Tracheal epithelial cell (primary cell): ENCODE results near the gene GALNT9. TPM values are rescaled to one million over a fixed set of nuclear protein-coding genes. Genes with fewer than 3 reads are reported as not detected.

Experiments used
- total RNA-seq: library from RNA; depleted of rRNA; stranded (reverse); fragments of >200 nt; gene quantifications from 2 replicates; pipeline ENCODE4 v1.2.1, GENCODE V29; 2014

GALNT9 gene
- not detected in 2 replicates for total RNA-seq

DNA sequence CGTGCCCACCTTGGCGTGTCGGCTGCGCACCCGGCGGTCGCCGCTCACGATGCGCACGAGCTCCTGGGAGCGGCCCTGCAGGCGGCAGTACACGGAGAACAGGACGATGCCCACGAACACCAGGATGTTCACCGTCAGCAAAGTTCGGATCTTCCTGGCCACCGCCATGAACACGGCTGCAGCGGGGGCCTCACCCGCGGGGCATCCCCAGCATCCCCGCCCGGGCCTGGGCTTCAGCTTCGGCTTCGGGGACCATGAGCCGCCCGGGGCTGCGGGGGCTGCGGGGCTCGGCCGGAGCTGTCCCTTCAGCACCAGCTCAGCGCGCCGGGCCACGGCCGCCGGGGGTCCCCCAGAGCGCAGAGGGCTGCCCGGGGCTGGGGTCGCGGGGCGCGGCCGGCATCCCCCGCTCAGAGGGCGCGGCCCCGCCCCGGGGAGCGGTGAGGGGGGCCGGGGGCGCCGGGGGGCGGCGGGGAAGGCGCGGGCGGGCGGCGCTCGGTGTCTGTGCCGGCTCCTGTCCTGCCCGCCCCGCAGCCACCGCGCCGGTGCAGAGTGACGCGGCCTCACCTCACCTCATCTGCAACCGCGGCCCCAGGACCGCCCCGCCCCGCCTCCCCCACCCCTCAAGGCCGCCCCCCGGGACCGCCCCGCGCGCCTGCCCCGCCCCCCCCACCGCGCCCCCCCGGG is at the start of gene GALNT9:
Gene GALNT9 (minus strand): TSS at position 554 of the 684 bp plus-strand sequence. CDS start 386 bp downstream, at position 168.

Other genes with a start within 250 kb of the GALNT9 start
- gene DDX51, start 185.3 kb downstream of the GALNT9 start, total RNA-seq, result 3.4 and 8.0 TPM in 2 replicates
- gene NOC4L, start 185.1 kb downstream of the GALNT9 start, total RNA-seq, result 11.7 and 18.3 TPM in 2 replicates
- 4.9 and 10.6 TPM in 2 replicates for gene FBRSL1, start 160.6 kb upstream of the GALNT9 start, total RNA-seq